Measurements from ENCODE around the gene POLR2J3.
"Not testable (repeated sequence)": the region's sequence is repeated elsewhere in the genome, so short reads cannot be mapped to it uniquely, and the experiment has no call there.

The POLR2J3 gene

DNA sequence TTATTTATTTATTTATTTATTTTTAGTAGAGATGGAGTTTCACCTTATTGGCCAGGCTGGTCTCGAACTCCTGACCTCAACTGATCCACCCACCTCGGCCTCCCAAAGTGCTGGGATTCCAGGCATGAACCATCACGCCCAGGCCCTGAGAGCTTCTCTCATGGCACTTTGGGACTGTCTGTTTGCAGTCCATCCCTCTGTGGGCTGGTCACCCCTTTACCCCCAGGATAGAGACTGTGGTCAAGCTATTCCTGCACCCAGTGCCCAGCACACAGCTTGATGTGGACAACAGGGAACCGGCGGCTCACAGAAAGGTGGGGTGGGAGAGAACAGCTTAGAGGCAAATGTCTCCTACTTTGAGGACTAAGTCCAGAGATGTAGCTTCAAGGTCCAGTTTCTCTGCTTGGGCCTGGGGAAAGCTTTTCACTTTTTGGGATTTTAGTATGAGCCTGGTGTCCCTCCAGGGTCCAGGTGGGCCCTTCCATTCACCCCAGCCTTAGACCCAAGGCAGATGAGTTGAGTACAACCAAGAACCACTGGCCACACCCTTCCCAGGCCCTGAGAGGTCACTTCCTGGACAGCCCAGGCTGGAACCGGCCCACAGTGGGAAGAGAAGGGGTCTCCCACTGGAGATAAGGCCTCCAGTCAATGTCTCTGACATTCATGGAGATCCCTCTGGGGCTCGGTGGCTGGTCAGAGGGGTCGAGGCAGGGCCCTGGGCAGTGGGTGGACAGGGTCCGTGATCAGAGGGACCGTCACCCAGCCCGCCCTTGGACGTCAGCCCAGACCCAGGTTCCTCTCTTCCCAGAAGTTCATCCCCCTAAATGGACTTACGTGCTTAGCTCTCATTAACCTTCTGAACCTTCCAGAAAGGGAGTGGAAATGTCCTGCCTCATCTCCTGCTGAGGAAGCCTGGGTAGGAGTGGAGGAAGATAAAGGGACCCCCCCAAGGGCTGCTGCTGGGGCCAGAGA, 44.3 kb downstream of the POLR2J3 start:
- not testable (repeated sequence) for FAIRE-seq; DNase-seq (ENCODE audit: insufficient read length, low spot score)

- FAIRE-seq; DNase-seq (ENCODE audit: insufficient read length, low spot score): not testable (repeated sequence)
These were observed 45.2 kb downstream of the POLR2J3 start for GRCh38 chr7:102527182-102527581.

DNA sequence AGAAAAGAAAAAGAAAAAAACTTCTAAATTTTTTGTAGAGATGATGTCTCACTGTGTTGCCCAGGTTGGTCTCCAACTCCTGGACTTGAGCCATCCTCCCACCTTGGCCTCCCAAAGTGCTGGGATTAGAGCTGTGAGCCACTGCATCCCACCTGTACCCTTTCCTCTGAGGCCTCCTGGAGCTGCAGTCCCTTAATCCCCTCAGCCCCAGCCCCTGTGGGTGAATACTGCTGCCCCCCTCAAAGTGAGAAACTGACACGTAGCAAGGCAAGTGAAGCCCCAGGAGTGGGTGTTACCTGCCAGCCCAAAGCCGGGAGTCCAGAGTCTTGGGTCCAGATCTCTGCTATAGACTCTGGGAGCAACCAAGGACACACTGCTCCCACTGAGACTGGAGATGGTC, 47.6 kb downstream of the POLR2J3 start:
- DNase-seq (ENCODE audit: insufficient read length, low spot score); FAIRE-seq: not testable (repeated sequence)

DNA sequence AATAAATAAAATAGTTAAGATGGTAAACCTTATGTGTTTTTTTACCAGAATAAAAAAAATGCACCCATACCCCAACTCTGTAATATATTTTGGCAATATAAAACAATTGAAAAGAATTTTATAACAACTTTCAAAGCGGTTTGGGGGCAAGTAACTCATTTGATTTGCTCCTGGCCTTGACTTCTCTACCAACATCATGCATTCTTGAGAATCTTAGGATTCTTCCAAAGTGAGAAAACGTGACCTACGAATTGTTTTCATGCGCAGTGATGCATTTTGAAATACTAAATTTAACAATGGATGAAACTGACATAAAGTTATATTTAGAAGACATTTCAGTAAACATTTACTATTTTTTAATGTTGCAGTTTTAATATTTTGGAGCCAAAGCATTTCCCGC, 51.6 kb downstream of the POLR2J3 start:
- not testable (repeated sequence) for FAIRE-seq; DNase-seq (ENCODE audit: insufficient read length, low spot score)

- FAIRE-seq; DNase-seq (ENCODE audit: insufficient read length, low spot score): not testable (repeated sequence)
These were observed 54.7 kb downstream of the POLR2J3 start, which contains the start of gene RASA4B for GRCh38 chr7:102517550-102518147. Gene RASA4B (minus strand): TSS chr7:102517777. CDS start chr7:102517710, 67 bp downstream.
